Neural progenitor cell (in vitro differentiated cells): ENCODE measurements around the gene SALL1. TPM values are rescaled to one million over a fixed set of nuclear protein-coding genes. Genes with fewer than 3 reads are reported as not detected.

Experiments used
- DNase-seq: peaks from one replicate; pipeline ENCODE4 v3.0.0-alpha.2; 2016; ENCODE audit warnings: low spot score
- H2AFZ ChIP-seq: fragments of 200-600 bp; sonication (generic); replicated peaks from 2 replicates; pipeline ENCODE4 v1.6.1; 2016; ENCODE audit warnings: antibody characterized with exemption
- H3F3A ChIP-seq: fragments of 200-600 bp; sonication (generic); 2 replicates; pipeline ENCODE4 v1.6.1; 2016; ENCODE audit warnings: antibody characterized with exemption, low read depth
- H3K27ac ChIP-seq: fragments of 200-600 bp; sonication (generic); 2 replicates; pipeline ENCODE4 v1.5.1; 2016; ENCODE audit warnings: mild to moderate bottlenecking
- H3K27me3 ChIP-seq: fragments of 200-600 bp; sonication (generic); 2 replicates; pipeline ENCODE4 v1.6.1; 2016; ENCODE audit warnings: mild to moderate bottlenecking, moderate library complexity
- H3K36me3 ChIP-seq: fragments of 200-600 bp; sonication (generic); 2 replicates; pipeline ENCODE4 v1.5.1; 2016
- H3K4me1 ChIP-seq: fragments of 200-600 bp; sonication (generic); 2 replicates; pipeline ENCODE4 v1.6.1; 2016; ENCODE audit warnings: mixed run types
- H3K4me2 ChIP-seq: fragments of 200-600 bp; sonication (generic); 2 replicates; pipeline ENCODE4 v1.6.1; 2016
- H3K4me3 ChIP-seq: fragments of 200-600 bp; sonication (generic); 2 replicates; pipeline ENCODE4 v1.5.1; 2016
- H3K79me2 ChIP-seq: fragments of 200-600 bp; sonication (generic); 2 replicates; pipeline ENCODE4 v1.6.1; 2016; ENCODE audit warnings: low read depth
- H3K9ac ChIP-seq: fragments of 200-600 bp; sonication (generic); 2 replicates; pipeline ENCODE4 v1.6.1; 2016
- H3K9me3 ChIP-seq: fragments of 200-600 bp; sonication (generic); 2 replicates; pipeline ENCODE4 v1.5.1; 2016; ENCODE audit warnings: low read depth
- H4K20me1 ChIP-seq: fragments of 200-600 bp; sonication (generic); 2 replicates; pipeline ENCODE4 v1.6.1; 2016; ENCODE audit warnings: low read depth
- H3K27ac Mint-ChIP-seq: 3 replicates; pipeline ENCODE4 v1.8.0; 2021; ENCODE audit warnings: mixed read lengths
- H3K27me3 Mint-ChIP-seq: 2 replicates; pipeline ENCODE4 v1.8.0; 2022; ENCODE audit warnings: low read depth, mild to moderate bottlenecking, inconsistent platforms, moderate library complexity, mixed read lengths; ENCODE audit not compliant: insufficient read depth
- H3K36me3 Mint-ChIP-seq: 3 replicates; pipeline ENCODE4 v1.8.0; 2021; ENCODE audit warnings: mixed read lengths
- H3K4me1 Mint-ChIP-seq: 3 replicates; pipeline ENCODE4 v1.8.0; 2021; ENCODE audit warnings: mixed read lengths
- H3K4me3 Mint-ChIP-seq: 3 replicates; pipeline ENCODE4 v1.8.0; 2021; ENCODE audit warnings: mild to moderate bottlenecking, moderate library complexity, mixed read lengths
- H3K9me3 Mint-ChIP-seq: 3 replicates; pipeline ENCODE4 v1.8.0; 2020; ENCODE audit warnings: mixed read lengths
- EZH2 ChIP-seq: fragments of 200-600 bp; sonication (generic); IDR thresholded peaks from 2 replicates; pipeline ENCODE4 v1.6.1; 2017; ENCODE audit warnings: antibody characterized with exemption, mild to moderate bottlenecking, moderate library complexity
- EZH2phosphoT487 ChIP-seq: fragments of 200-600 bp; sonication (generic); IDR thresholded peaks from 2 replicates; pipeline ENCODE4 v1.6.1; 2017; ENCODE audit warnings: antibody characterized with exemption
- total RNA-seq: library from RNA; depleted of rRNA; stranded (reverse); fragments of >200 nt; gene quantifications from 2 replicates; pipeline ENCODE4 v1.2.3, GENCODE V29; 2015; ENCODE audit warnings: low replicate concordance
- TF ChIP-seq, protein P1 (sequence below): fragments of 200-600 bp; sonication (generic); IDR thresholded peaks from 2 replicates; pipeline ENCODE4 v1.5.1; 2017; ENCODE audit warnings: antibody characterized with exemption, mild to moderate bottlenecking

Gene SALL1
- total RNA-seq, 1 donor from 2014 or later = 50.3 TPM

- Histone ChIP-seq H3K4me2 (peak overlapping the region; percentile 98), H3K9me3 (no peaks in the 10 kb centered on the region), H2AFZ (no peak overlapping the region), H3K4me3 (peak overlapping the region; percentile 97), H3K4me1 (peaks cover 27% of the 10 kb centered on the region), H3K79me2 (peaks cover 86% of the 10 kb centered on the region), H3K27me3 (peaks cover 15% of the 10 kb centered on the region), H3F3A (peaks cover 62% of the 10 kb centered on the region), H3K36me3 (no peaks in the 10 kb centered on the region), H3K9ac (peak overlapping the region; percentile 70), H4K20me1 (peaks cover 26% of the 10 kb centered on the region), H3K27ac (peak overlapping the region; percentile 97)
- H3K4me3 Mint-ChIP-seq = peak overlapping the region; percentile 88
- peaks cover 53% of the 10 kb centered on the region for H3K4me1 Mint-ChIP-seq
- no peaks in the 10 kb centered on the region for H3K9me3 Mint-ChIP-seq
- H3K27me3 Mint-ChIP-seq = peaks cover 38% of the 10 kb centered on the region
- TF ChIP-seq, protein P1, sequence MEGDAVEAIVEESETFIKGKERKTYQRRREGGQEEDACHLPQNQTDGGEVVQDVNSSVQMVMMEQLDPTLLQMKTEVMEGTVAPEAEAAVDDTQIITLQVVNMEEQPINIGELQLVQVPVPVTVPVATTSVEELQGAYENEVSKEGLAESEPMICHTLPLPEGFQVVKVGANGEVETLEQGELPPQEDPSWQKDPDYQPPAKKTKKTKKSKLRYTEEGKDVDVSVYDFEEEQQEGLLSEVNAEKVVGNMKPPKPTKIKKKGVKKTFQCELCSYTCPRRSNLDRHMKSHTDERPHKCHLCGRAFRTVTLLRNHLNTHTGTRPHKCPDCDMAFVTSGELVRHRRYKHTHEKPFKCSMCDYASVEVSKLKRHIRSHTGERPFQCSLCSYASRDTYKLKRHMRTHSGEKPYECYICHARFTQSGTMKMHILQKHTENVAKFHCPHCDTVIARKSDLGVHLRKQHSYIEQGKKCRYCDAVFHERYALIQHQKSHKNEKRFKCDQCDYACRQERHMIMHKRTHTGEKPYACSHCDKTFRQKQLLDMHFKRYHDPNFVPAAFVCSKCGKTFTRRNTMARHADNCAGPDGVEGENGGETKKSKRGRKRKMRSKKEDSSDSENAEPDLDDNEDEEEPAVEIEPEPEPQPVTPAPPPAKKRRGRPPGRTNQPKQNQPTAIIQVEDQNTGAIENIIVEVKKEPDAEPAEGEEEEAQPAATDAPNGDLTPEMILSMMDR = peak; percentile 30
- no peak for TF ChIP-seq EZH2phosphoT487
- TF ChIP-seq EZH2 = no peak
- no peaks in the 10 kb centered on the region for H3K36me3 Mint-ChIP-seq
- H3K27ac Mint-ChIP-seq = no peak overlapping the region
- peak; percentile 96 for DNase-seq
These were observed 1.0 kb upstream of the SALL1 start for GRCh38 chr16:51151961-51152663.

GRCh38 chr16:51151435-51151960 is 428 bp upstream of the SALL1 start:
- Mint-ChIP-seq H3K27me3 (peaks cover 33% of the 10 kb centered on the region), H3K4me3 (peak overlapping the region; percentile 97), H3K27ac (no peak overlapping the region), H3K36me3 (no peaks in the 10 kb centered on the region), H3K4me1 (peaks cover 54% of the 10 kb centered on the region), H3K9me3 (no peaks in the 10 kb centered on the region)
- no peak for TF ChIP-seq EZH2phosphoT487
- TF ChIP-seq, protein P1 = no peak
- no peak for TF ChIP-seq EZH2
- peaks cover 9% of the 10 kb centered on the region for H3K27me3 ChIP-seq
- H3K36me3 ChIP-seq = no peaks in the 10 kb centered on the region
- no peak overlapping the region for H3K9ac ChIP-seq
- H3F3A ChIP-seq = peaks cover 63% of the 10 kb centered on the region
- peak overlapping the region; percentile 98 for H3K4me2 ChIP-seq
- H3K27ac ChIP-seq = peak overlapping the region; percentile 97
- H3K4me1 ChIP-seq = peaks cover 27% of the 10 kb centered on the region
- no peak overlapping the region for H2AFZ ChIP-seq
- H4K20me1 ChIP-seq = peaks cover 32% of the 10 kb centered on the region
- no peaks in the 10 kb centered on the region for H3K9me3 ChIP-seq
- peaks cover 88% of the 10 kb centered on the region for H3K79me2 ChIP-seq
- DNase-seq = peak; percentile 97
- H3K4me3 ChIP-seq = peak overlapping the region; percentile 97

- Histone ChIP-seq H3K27me3 (no peaks in the 10 kb centered on the region), H3F3A (peaks cover 57% of the 10 kb centered on the region), H3K4me1 (peaks cover 35% of the 10 kb centered on the region), H3K4me2 (peak overlapping the region; percentile 98), H3K9me3 (no peaks in the 10 kb centered on the region), H3K9ac (peak overlapping the region; percentile 86), H3K27ac (peak overlapping the region; percentile 97), H3K36me3 (no peaks in the 10 kb centered on the region), H3K4me3 (peak overlapping the region; percentile 97), H3K79me2 (peaks cover 90% of the 10 kb centered on the region), H4K20me1 (peaks cover 44% of the 10 kb centered on the region), H2AFZ (no peak overlapping the region)
- Mint-ChIP-seq H3K4me3 (peak overlapping the region; percentile 97), H3K27ac (peak overlapping the region; percentile 97), H3K4me1 (peaks cover 56% of the 10 kb centered on the region), H3K36me3 (no peaks in the 10 kb centered on the region), H3K9me3 (no peaks in the 10 kb centered on the region), H3K27me3 (peaks cover 24% of the 10 kb centered on the region)
- DNase-seq = peak; percentile 42
- TF ChIP-seq EZH2 (no peak), EZH2phosphoT487 (no peak)
- TF ChIP-seq, protein P1 = no peak
These were observed 744 bp downstream of the SALL1 start for GRCh38 chr16:51150165-51150887.
